Left lung (tissue), 10 donors: ENCODE data around the gene SIK1. TPM values are rescaled to one million over a fixed set of nuclear protein-coding genes. Genes with fewer than 3 reads are reported as not detected.
A peak's percentile ranks its signal among the peaks of the same experiment; 100 is the strongest.
"Not testable (repeated sequence)": the region's sequence is repeated elsewhere in the genome, so short reads cannot be mapped to it uniquely, and the experiment has no call there.

ENCODE experiments used
- ATAC-seq: fragments of 200-7000 bp; cut with Tn5 transposase; one replicate; pipeline ENCODE4 v1.9.1; 2020; ENCODE audit warnings: moderate library complexity
- DNase-seq, 4 donors: peaks; one replicate each; pipeline ENCODE4 v3.0.0-alpha.2; 2013 to 2020
- H3K27ac ChIP-seq, 2 donors: fragments of 200-600 bp; sonication (generic) in 1 of 2; one replicate each; pipeline versions ENCODE4 v1.5.0 to v1.8.0; 2020 to 2021
- H3K27me3 ChIP-seq, 2 donors: fragments of 200-600 bp; sonication (generic) in 1 of 2; one replicate each; pipeline versions ENCODE4 v1.5.0 to v1.8.0; 2020 to 2021
- H3K36me3 ChIP-seq, 2 donors: fragments of 200-600 bp; sonication (generic) in 1 of 2; one replicate each; pipeline versions ENCODE4 v1.5.0 to v1.8.0; 2020 to 2021
- H3K4me1 ChIP-seq, 2 donors: fragments of 200-600 bp; one replicate each; pipeline ENCODE4 v1.8.0; 2021
- H3K4me3 ChIP-seq, 2 donors: fragments of 200-600 bp; sonication (generic) in 1 of 2; one replicate each; pipeline versions ENCODE4 v1.5.0 to v1.8.0; 2020 to 2021; ENCODE audit warnings: mild to moderate bottlenecking in 1 of 2
- H3K9me3 ChIP-seq, 2 donors: fragments of 200-600 bp; sonication (generic) in 1 of 2; one replicate each; pipeline versions ENCODE4 v1.5.0 to v1.8.0; 2020 to 2021
- intact Hi-C, 2 donors: fragments of 100-400 bp; cut with DNase I; formaldehyde crosslinking; loops; one replicate each; pipeline versions ENCODE4 v1.11.2 to v1.14.2; 2022
- polyA plus RNA-seq, 6 donors: library from polyadenylated mRNA; unstranded; fragments of 120-200 nt; gene quantifications; one replicate each; pipeline ENCODE4 v1.2.1, GENCODE V29; 2013; ENCODE audit not compliant: insufficient read length in 6 of 6
- total RNA-seq, 2 donors: library from RNA; stranded (reverse); fragmentation: NEBNext Ultra II Directional; extraction: Animal tissue kit (Norgen Biotek cat#: 25700); gene quantifications; one replicate each; pipeline ENCODE4 v1.2.1, GENCODE V29; 2021
- donor health status: DM: no; HTN: yes; CAD: no.
- donor health status: DM: no; HTN: no; CAD: no.

SIK1 gene
- total and polyA plus RNA-seq, 8 donors: 5.7 to 61.0 (median 24.5) TPM

DNA sequence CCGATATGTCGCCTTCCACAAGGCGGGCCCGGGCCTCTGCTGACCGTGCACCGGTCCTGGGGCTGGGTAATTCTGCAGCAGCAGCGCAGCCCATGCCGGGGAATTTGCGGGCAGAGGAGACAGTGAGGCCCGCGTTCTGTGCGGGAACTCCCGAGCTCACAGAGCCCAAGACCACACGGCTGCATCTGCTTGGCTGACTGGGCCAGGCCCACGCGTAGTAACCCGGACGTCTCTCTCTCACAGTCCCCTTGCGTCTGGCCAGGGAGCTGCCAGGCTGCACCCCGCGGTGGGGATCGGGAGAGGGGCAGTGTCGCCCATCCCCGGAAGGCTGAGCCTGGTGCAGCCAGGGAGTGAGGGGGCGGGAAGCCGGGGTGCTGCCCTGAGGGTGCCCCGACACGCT, 27.8 kb downstream of the SIK1 start:
- H3K4me1 ChIP-seq, H3K9me3 ChIP-seq, intact Hi-C loops, H3K27me3 ChIP-seq, H3K27ac ChIP-seq, DNase-seq, H3K36me3 ChIP-seq, H3K4me3 ChIP-seq: not testable (repeated sequence)
- peak; percentile 20 for ATAC-seq

GRCh38 chr21:43398533-43398932, 28.4 kb downstream of the SIK1 start:
- ATAC-seq, intact Hi-C loops, H3K4me3 ChIP-seq, H3K4me1 ChIP-seq, H3K27ac ChIP-seq, H3K9me3 ChIP-seq, H3K36me3 ChIP-seq, H3K27me3 ChIP-seq, DNase-seq: not testable (repeated sequence)

GRCh38 chr21:43398000-43398399, 28.9 kb downstream of the SIK1 start:
- H3K36me3 ChIP-seq, H3K4me3 ChIP-seq, intact Hi-C loops, DNase-seq, ATAC-seq, H3K27ac ChIP-seq, H3K4me1 ChIP-seq, H3K9me3 ChIP-seq, H3K27me3 ChIP-seq: not testable (repeated sequence)

DNA sequence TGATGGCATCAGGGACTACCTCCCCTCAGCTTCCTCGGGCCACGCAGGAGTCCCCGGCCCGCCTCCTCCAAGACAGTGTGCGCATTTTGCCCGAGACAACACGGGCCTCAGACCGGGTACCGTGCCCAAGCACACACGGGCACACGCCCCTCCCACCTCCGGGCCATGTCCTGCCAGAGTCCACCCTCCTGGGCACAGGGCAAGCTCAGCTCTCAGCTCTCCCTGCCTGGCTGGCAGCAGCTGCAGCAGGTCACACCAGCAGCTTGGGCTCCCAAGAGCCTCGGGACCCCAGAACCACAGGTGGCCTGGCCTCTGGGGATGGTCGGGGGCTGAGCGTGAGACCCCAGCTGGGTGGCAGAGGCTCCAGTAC, 29.5 kb downstream of the SIK1 start:
- H3K9me3 ChIP-seq, H3K27me3 ChIP-seq, H3K27ac ChIP-seq, DNase-seq, ATAC-seq, intact Hi-C loops, H3K4me3 ChIP-seq, H3K4me1 ChIP-seq, H3K36me3 ChIP-seq: not testable (repeated sequence)

- DNase-seq, H3K27ac ChIP-seq, H3K36me3 ChIP-seq, H3K27me3 ChIP-seq, H3K4me1 ChIP-seq, H3K4me3 ChIP-seq, intact Hi-C loops, H3K9me3 ChIP-seq: not testable (repeated sequence)
- peak; percentile 68 for ATAC-seq
Observed at GRCh38 chr21:43396788-43397438, 30.0 kb downstream of the SIK1 start.

DNA sequence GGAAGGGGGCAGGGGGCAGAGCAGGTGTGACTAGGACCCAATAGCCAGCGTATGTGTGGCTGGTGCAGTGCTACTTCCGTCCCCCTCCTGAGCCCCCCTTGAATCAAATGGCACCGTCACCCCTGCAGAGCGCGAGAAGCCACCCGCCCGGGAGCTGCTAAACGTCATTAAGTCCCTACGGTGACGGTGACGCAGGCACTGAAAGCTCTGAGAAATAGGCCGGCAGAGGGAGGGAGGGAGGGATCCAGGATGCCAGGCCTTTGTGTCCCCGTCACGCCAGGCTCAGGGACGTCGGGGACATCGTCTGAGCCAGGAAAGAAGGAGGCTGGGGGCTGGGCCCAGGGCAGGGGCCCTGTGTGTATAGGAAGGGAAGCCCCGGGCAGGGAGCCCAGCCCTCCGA, 43.6 kb downstream of the SIK1 start:
- peak; percentile 68 for ATAC-seq
- H3K4me1 ChIP-seq, intact Hi-C loops, H3K36me3 ChIP-seq, H3K9me3 ChIP-seq, H3K27ac ChIP-seq, H3K4me3 ChIP-seq, H3K27me3 ChIP-seq, DNase-seq: not testable (repeated sequence)

DNA sequence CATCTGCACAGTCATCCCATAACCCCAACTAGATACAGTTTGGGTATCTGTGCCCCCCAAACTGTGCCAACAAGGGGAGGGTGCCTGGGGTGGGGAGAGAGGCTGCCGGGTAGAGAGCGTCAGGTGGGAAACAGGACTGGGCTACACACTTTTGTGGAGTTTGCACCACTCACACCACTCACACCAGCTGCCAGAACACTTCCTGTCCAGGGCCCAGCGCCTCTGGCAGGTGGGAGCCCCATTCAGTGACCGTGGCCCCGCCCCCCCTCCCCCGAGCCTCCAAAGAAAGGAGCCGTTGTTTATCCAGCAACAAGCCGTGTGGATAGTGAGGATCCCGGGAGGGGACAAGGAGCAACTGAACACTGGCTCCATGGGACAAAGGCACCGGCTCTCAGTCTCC, 44.0 kb downstream of the SIK1 start:
- not testable (repeated sequence) for ATAC-seq

GRCh38 chr21:43380852-43381533, 45.9 kb downstream of the SIK1 start:
- H3K36me3 ChIP-seq, H3K27ac ChIP-seq, ATAC-seq, H3K4me1 ChIP-seq, intact Hi-C loops, H3K27me3 ChIP-seq, H3K9me3 ChIP-seq, H3K4me3 ChIP-seq: not testable (repeated sequence)
- DNase-seq: peak in 1 of 4 donors; percentile 9

More for the DNA sequence above, 44.0 kb downstream of the SIK1 start:
- intact Hi-C loops, H3K9me3 ChIP-seq, H3K27ac ChIP-seq, H3K27me3 ChIP-seq, H3K36me3 ChIP-seq, H3K4me3 ChIP-seq, H3K4me1 ChIP-seq, DNase-seq: not testable (repeated sequence)

GRCh38 chr21:43380337-43380736, 46.6 kb downstream of the SIK1 start:
- H3K27me3 ChIP-seq, H3K9me3 ChIP-seq, DNase-seq, H3K4me3 ChIP-seq, intact Hi-C loops, ATAC-seq, H3K36me3 ChIP-seq, H3K4me1 ChIP-seq, H3K27ac ChIP-seq: not testable (repeated sequence)

GRCh38 chr21:43379626-43380122, 47.3 kb downstream of the SIK1 start:
- H3K4me3 ChIP-seq, H3K27me3 ChIP-seq, H3K27ac ChIP-seq, ATAC-seq, intact Hi-C loops, H3K36me3 ChIP-seq, H3K9me3 ChIP-seq, H3K4me1 ChIP-seq, DNase-seq: not testable (repeated sequence)
